Measurements from ENCODE around the gene FAM186B. TPM values are rescaled to one million over a fixed set of nuclear protein-coding genes. Genes with fewer than 3 reads are reported as not detected.

Gene FAM186B
- total RNA-seq, 1 donor from 2014 or later, result 0.57 TPM

DNA sequence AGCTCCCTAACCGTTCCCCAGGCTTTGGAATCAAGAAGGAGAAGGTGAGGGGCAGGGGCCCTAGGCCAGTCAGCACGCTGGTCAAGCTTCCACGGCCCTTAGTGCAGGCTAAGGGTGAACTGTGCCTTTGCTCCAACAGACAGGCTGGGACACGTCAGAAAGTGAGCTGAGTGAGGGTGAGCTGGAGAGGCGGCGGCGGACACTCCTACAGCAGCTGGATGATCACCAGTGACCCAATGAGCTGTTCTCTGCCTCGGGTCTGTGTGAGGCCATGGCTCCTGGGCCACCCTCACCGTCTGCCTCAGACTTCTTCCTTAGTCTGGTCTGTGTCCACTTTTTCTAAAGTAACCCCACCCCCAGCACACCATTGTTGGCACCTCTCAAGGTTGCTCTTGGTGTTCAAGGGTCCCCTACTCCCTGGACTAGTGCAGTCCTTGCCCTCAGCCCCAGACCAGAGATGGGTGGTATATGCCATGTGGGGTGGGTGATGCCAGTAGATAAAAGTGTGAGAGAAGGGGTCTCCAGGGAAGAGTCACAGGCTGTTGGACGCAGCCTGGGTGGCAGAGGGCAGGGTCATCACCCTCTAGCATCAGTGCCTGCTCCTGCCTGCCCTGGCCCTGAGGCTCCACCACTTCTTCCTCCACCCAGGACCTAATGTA is 38.7 kb upstream of the FAM186B start:
- H4K20me1 ChIP-seq (ENCODE audit: insufficient read depth, low read length), result peaks cover 4% of the 10 kb centered on the region
- no peak overlapping the region for H3K27ac ChIP-seq (ENCODE audit: low read depth, low read length)
- H3K4me3 ChIP-seq (ENCODE audit: insufficient read depth, low read depth, low read length), result no peak overlapping the region
- Mint-ChIP-seq H3K9me3 (ENCODE audit: unreplicated experiment) (no peaks in the 10 kb centered on the region), H3K27ac (ENCODE audit: unreplicated experiment) (no peak overlapping the region), H3K27me3 (ENCODE audit: low read depth, unreplicated experiment) (no peaks in the 10 kb centered on the region), H3K4me1 (ENCODE audit: low read depth, unreplicated experiment) (peaks cover 18% of the 10 kb centered on the region), H3K36me3 (ENCODE audit: low read depth, unreplicated experiment) (peaks cover 25% of the 10 kb centered on the region), H3K4me3 (ENCODE audit: unreplicated experiment) (no peak overlapping the region)
- TF ChIP-seq, protein P1, sequence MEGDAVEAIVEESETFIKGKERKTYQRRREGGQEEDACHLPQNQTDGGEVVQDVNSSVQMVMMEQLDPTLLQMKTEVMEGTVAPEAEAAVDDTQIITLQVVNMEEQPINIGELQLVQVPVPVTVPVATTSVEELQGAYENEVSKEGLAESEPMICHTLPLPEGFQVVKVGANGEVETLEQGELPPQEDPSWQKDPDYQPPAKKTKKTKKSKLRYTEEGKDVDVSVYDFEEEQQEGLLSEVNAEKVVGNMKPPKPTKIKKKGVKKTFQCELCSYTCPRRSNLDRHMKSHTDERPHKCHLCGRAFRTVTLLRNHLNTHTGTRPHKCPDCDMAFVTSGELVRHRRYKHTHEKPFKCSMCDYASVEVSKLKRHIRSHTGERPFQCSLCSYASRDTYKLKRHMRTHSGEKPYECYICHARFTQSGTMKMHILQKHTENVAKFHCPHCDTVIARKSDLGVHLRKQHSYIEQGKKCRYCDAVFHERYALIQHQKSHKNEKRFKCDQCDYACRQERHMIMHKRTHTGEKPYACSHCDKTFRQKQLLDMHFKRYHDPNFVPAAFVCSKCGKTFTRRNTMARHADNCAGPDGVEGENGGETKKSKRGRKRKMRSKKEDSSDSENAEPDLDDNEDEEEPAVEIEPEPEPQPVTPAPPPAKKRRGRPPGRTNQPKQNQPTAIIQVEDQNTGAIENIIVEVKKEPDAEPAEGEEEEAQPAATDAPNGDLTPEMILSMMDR (IDR thresholded peaks at IDR 0.05; ENCODE audit: insufficient read depth, low read depth, low read length), result no peak
- no peak for TF ChIP-seq EZH2 (IDR thresholded peaks at IDR 0.05; ENCODE audit: insufficient read depth, low read length)
- FAIRE-seq (no peak), DNase-seq (ENCODE audit: low read depth) (no peak)
- H3K36me3 ChIP-seq (ENCODE audit: insufficient read depth, low read length), result peaks cover 33% of the 10 kb centered on the region
- H3K9ac ChIP-seq (ENCODE audit: low read length), result no peak overlapping the region
- no peaks in the 10 kb centered on the region for H3K9me3 ChIP-seq (ENCODE audit: insufficient read depth, low read depth, low read length)
- H3K4me2 ChIP-seq (ENCODE audit: low read length), result no peak overlapping the region
- H2AFZ ChIP-seq (ENCODE audit: low read depth, low read length), result no peak overlapping the region
- H3K4me1 ChIP-seq (ENCODE audit: insufficient read depth, low read length), result no peaks in the 10 kb centered on the region
- H3K79me2 ChIP-seq (ENCODE audit: insufficient read depth, low read length), result no peaks in the 10 kb centered on the region
- H3K27me3 ChIP-seq (ENCODE audit: insufficient read depth, low read length), result no peaks in the 10 kb centered on the region

DNA sequence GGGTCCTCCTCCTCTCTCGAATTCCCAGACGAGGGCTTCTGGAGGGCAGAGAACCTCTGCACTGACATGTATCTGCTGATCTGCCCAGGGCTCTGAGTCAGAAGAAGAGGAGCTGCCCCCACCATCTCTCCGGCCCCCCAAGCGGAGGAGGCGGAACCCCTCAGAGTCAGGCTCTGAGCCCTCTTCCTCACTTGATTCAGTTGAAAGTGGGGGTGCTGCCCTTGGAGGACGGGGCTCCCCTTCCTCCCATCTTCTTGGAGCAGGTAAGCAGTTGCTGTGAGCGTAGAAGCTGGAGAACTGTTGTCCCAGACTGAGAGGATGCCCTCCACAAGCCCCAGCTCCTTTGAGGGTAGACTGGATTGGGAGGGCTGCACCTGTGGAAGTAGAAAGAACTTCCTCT is 37.7 kb upstream of the FAM186B start:
- no peak overlapping the region for H3K27ac Mint-ChIP-seq (ENCODE audit: unreplicated experiment)
- H3K27me3 Mint-ChIP-seq (ENCODE audit: low read depth, unreplicated experiment), result no peaks in the 10 kb centered on the region
- no peak for FAIRE-seq
- Histone ChIP-seq H3K4me2 (ENCODE audit: low read length) (no peak overlapping the region), H4K20me1 (ENCODE audit: insufficient read depth, low read length) (peaks cover 4% of the 10 kb centered on the region), H3K9me3 (ENCODE audit: insufficient read depth, low read depth, low read length) (no peaks in the 10 kb centered on the region), H3K36me3 (ENCODE audit: insufficient read depth, low read length) (peaks cover 28% of the 10 kb centered on the region), H2AFZ (ENCODE audit: low read depth, low read length) (no peak overlapping the region), H3K4me1 (ENCODE audit: insufficient read depth, low read length) (no peaks in the 10 kb centered on the region), H3K4me3 (ENCODE audit: insufficient read depth, low read depth, low read length) (no peak overlapping the region), H3K9ac (ENCODE audit: low read length) (no peak overlapping the region), H3K27ac (ENCODE audit: low read depth, low read length) (no peak overlapping the region), H3K79me2 (ENCODE audit: insufficient read depth, low read length) (no peaks in the 10 kb centered on the region), H3K27me3 (ENCODE audit: insufficient read depth, low read length) (no peaks in the 10 kb centered on the region)
- H3K4me1 Mint-ChIP-seq (ENCODE audit: low read depth, unreplicated experiment), result peaks cover 15% of the 10 kb centered on the region
- no peak overlapping the region for H3K4me3 Mint-ChIP-seq (ENCODE audit: unreplicated experiment)
- H3K9me3 Mint-ChIP-seq (ENCODE audit: unreplicated experiment), result no peaks in the 10 kb centered on the region
- no peak for DNase-seq (ENCODE audit: low read depth)
- no peak for TF ChIP-seq EZH2 (IDR thresholded peaks at IDR 0.05; ENCODE audit: insufficient read depth, low read length)
- TF ChIP-seq, protein P1 (IDR thresholded peaks at IDR 0.05; ENCODE audit: insufficient read depth, low read depth, low read length), result no peak
- H3K36me3 Mint-ChIP-seq (ENCODE audit: low read depth, unreplicated experiment), result peaks cover 17% of the 10 kb centered on the region

DNA sequence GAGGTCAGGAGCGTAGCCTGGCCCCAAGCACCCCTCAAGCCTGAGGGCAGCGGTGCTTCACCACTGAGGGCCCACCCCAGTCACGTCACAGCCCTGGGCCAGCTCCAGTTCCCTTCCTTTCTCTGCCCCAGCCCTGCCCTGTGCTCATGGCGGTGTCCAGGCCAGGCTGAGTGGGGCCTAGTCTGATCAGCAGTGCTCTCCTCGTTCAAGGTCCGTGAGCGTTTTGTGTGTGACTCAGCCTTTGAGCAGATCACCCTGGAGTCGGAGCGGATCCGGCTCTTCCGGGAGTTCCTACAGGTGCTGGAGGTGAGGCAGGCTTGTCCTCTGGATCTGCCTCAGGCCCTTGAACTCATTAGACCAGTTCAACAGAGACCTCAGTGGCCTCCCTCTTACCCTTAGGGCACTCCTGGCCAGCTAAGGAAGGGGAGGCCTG is 36.9 kb upstream of the FAM186B start:
- Histone ChIP-seq H3K27me3 (ENCODE audit: insufficient read depth, low read length) (no peaks in the 10 kb centered on the region), H3K9ac (ENCODE audit: low read length) (no peak overlapping the region), H3K9me3 (ENCODE audit: insufficient read depth, low read depth, low read length) (no peaks in the 10 kb centered on the region), H3K27ac (ENCODE audit: low read depth, low read length) (no peak overlapping the region), H3K4me2 (ENCODE audit: low read length) (no peak overlapping the region), H3K36me3 (ENCODE audit: insufficient read depth, low read length) (peaks cover 29% of the 10 kb centered on the region), H2AFZ (ENCODE audit: low read depth, low read length) (no peak overlapping the region), H4K20me1 (ENCODE audit: insufficient read depth, low read length) (peaks cover 8% of the 10 kb centered on the region), H3K79me2 (ENCODE audit: insufficient read depth, low read length) (no peaks in the 10 kb centered on the region), H3K4me1 (ENCODE audit: insufficient read depth, low read length) (peaks cover under 1% of the 10 kb centered on the region), H3K4me3 (ENCODE audit: insufficient read depth, low read depth, low read length) (no peak overlapping the region)
- DNase-seq (ENCODE audit: low read depth) (no peak), FAIRE-seq (no peak)
- H3K27me3 Mint-ChIP-seq (ENCODE audit: low read depth, unreplicated experiment), result no peaks in the 10 kb centered on the region
- no peaks in the 10 kb centered on the region for H3K9me3 Mint-ChIP-seq (ENCODE audit: unreplicated experiment)
- no peak overlapping the region for H3K4me3 Mint-ChIP-seq (ENCODE audit: unreplicated experiment)
- H3K4me1 Mint-ChIP-seq (ENCODE audit: low read depth, unreplicated experiment), result peaks cover 18% of the 10 kb centered on the region
- TF ChIP-seq, protein P1 (IDR thresholded peaks at IDR 0.05; ENCODE audit: insufficient read depth, low read depth, low read length), result no peak
- TF ChIP-seq EZH2 (IDR thresholded peaks at IDR 0.05; ENCODE audit: insufficient read depth, low read length), result no peak
- H3K27ac Mint-ChIP-seq (ENCODE audit: unreplicated experiment), result no peak overlapping the region
- peaks cover 13% of the 10 kb centered on the region for H3K36me3 Mint-ChIP-seq (ENCODE audit: low read depth, unreplicated experiment)
